ENCODE measurements around the gene PVALEF. TPM values are rescaled to one million over a fixed set of nuclear protein-coding genes. Genes with fewer than 3 reads are reported as not detected.

Gene PVALEF
- total RNA-seq, 6 experiments from 2014 or later: not detected

DNA sequence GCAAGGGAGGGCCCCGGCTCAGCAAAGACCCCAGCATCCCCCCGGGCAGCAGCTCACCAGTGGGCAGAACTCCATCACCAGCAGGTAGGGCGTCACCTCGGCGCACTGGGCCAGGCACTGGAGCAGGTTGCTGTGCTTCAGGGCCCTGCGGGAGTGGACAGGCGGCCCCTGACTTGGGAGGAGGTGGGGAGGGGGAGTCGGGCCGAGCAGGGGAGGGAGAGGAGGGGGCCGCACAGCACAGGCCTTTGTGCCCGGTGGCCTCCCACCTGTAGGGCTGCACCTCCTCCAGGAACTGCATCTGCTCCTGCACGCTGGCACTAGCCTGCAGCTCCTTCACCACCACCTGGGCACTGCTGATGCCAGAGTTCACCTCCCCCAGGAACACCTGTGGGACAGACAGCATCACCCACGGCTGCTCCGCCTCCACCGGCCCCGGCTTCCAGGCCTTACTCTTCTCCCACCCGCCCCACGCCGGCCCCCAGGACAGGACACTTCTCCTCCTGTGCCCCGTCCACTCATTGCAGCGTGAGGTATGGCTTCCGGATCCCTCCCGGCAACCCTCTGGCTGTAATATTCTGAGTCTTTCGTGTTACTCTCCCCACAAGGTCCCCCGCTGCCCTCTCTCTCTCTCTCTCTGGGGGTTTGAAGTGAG lies 37.7 kb upstream of the PVALEF start:
- TF ChIP-seq, protein P1, sequence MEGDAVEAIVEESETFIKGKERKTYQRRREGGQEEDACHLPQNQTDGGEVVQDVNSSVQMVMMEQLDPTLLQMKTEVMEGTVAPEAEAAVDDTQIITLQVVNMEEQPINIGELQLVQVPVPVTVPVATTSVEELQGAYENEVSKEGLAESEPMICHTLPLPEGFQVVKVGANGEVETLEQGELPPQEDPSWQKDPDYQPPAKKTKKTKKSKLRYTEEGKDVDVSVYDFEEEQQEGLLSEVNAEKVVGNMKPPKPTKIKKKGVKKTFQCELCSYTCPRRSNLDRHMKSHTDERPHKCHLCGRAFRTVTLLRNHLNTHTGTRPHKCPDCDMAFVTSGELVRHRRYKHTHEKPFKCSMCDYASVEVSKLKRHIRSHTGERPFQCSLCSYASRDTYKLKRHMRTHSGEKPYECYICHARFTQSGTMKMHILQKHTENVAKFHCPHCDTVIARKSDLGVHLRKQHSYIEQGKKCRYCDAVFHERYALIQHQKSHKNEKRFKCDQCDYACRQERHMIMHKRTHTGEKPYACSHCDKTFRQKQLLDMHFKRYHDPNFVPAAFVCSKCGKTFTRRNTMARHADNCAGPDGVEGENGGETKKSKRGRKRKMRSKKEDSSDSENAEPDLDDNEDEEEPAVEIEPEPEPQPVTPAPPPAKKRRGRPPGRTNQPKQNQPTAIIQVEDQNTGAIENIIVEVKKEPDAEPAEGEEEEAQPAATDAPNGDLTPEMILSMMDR (IDR thresholded peaks at IDR 0.05): no peak
- H3K4me1 Mint-ChIP-seq (ENCODE audit: low read depth): no peaks in the 10 kb centered on the region
- DNase-seq: no peak
- H3K36me3 Mint-ChIP-seq (ENCODE audit: low read depth): no peaks in the 10 kb centered on the region
- no peaks in the 10 kb centered on the region; the same call in 1 of the 2 replicates for H3K27me3 Mint-ChIP-seq (ENCODE audit: insufficient read depth)
- no peaks in the 10 kb centered on the region for H3K9me3 Mint-ChIP-seq
- no peak overlapping the region for H3K4me3 Mint-ChIP-seq
- H3K27ac Mint-ChIP-seq: no peak overlapping the region

DNA sequence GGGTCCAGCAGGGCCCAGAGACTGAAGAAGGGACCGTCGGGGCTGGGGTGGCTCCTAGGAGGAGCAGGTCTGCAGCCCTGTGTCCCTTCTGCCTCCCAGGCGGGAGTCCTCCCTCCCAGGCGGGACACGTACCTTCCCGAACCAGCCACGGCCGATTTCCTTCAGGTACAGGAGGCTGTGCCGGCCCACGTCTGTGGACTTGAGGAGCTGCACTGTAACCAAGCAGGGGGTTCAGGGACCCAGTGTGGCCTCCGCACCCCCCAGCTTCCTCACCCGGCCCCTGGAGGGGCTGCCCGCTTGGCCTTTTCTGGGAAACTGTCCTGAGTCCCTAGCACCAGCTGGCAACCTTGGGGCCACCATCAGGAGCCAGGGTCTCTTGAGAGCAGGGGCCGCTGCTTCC lies 37.0 kb upstream of the PVALEF start:
- H3K4me1 Mint-ChIP-seq (ENCODE audit: low read depth): no peaks in the 10 kb centered on the region
- H3K9me3 Mint-ChIP-seq: no peaks in the 10 kb centered on the region
- TF ChIP-seq, protein P1 (IDR thresholded peaks at IDR 0.05): no peak
- DNase-seq: no peak
- H3K4me3 Mint-ChIP-seq: no peak overlapping the region
- no peaks in the 10 kb centered on the region for H3K36me3 Mint-ChIP-seq (ENCODE audit: low read depth)
- H3K27me3 Mint-ChIP-seq (ENCODE audit: insufficient read depth): no peaks in the 10 kb centered on the region; the same call in 1 of the 2 replicates
- no peak overlapping the region for H3K27ac Mint-ChIP-seq

DNA sequence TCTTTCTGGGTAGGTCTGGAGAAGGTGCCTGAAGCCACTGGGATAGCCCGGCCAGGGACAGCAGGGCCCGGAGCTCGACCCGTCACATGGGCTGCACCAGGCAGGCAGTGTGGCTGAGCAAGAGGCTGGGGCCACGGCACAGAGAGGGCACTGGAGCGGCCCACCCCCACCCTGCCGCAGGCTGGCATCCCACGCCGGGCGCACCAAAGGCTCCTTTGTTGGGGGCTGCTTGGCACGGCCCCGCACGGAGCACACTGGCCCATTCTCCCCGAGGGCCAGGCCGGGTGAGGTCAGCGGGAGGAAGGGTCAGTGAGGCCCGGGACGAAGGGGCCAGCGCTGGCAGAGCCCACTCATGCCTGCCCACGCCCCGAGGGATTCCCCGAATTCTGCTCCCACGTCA lies 36.5 kb upstream of the PVALEF start:
- H3K27ac Mint-ChIP-seq: no peak overlapping the region
- H3K4me3 Mint-ChIP-seq: no peak overlapping the region
- H3K27me3 Mint-ChIP-seq (ENCODE audit: insufficient read depth): no peaks in the 10 kb centered on the region; the same call in 1 of the 2 replicates
- no peaks in the 10 kb centered on the region for H3K4me1 Mint-ChIP-seq (ENCODE audit: low read depth)
- TF ChIP-seq, protein P1 (IDR thresholded peaks at IDR 0.05): no peak
- H3K9me3 Mint-ChIP-seq: no peaks in the 10 kb centered on the region
- no peak for DNase-seq
- no peaks in the 10 kb centered on the region for H3K36me3 Mint-ChIP-seq (ENCODE audit: low read depth)

DNA sequence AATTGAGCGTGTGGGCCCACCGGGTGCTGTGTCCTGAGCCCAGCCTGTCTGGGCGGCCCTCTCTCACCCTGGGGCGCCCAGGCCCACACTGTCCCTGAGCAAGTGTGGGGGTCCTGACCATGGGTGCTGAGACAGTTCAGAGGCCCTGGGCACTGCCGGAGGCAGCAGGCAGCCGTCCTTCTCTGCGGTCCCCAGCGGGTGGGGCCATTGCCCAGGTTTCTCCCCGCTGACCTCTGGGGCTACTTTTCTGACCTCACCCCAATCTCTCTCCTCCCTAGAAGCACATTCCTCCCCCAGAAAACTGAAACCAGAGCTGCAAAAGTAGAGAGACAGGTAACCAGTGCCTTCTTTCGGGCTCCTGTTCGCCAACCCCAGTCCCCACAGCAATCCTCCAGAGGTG lies 36.0 kb upstream of the PVALEF start:
- TF ChIP-seq, protein P1 (IDR thresholded peaks at IDR 0.05): no peak
- H3K36me3 Mint-ChIP-seq (ENCODE audit: low read depth): no peaks in the 10 kb centered on the region
- no peak overlapping the region for H3K27ac Mint-ChIP-seq
- no peaks in the 10 kb centered on the region for H3K9me3 Mint-ChIP-seq
- no peaks in the 10 kb centered on the region; the same call in 1 of the 2 replicates for H3K27me3 Mint-ChIP-seq (ENCODE audit: insufficient read depth)
- no peak for DNase-seq
- H3K4me3 Mint-ChIP-seq: no peak overlapping the region
- H3K4me1 Mint-ChIP-seq (ENCODE audit: low read depth): no peaks in the 10 kb centered on the region

DNA sequence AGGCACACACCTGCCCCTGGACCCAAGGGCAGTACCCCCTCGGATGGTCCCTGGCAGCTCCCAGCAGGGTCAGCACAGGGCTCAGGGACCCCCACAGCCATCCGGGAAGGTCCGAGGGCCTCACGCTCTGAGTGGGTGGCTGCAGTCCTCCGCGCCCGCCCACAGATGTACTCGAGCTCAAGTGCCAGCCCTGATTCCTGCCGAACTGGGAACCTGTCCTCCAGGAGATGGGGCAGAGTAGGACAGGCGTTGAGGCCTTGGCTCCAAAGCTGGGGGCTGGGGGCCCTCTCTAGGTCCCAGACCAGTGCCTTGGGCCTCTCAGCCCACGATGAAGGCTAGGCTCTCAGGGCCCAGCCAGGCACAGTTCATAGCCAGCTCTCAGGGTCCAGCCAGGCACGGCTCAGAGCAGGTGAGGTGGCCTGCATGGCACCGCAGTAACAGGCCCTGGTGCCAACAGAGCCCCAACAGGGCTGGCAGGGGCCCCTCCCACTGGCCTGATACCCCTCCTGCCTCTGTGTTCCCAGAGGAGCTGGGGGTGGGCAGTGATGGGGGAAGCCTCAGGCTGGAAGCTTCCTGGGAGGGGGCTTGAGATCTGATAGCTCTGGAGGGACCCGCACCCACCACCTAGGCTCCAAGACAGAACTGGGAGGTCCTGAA lies 35.5 kb upstream of the PVALEF start:
- Mint-ChIP-seq H3K27me3 (ENCODE audit: insufficient read depth) (peaks cover 2% of the 10 kb centered on the region; the same call in 1 of the 2 replicates), H3K4me1 (ENCODE audit: low read depth) (no peaks in the 10 kb centered on the region)
- TF ChIP-seq, protein P1 (IDR thresholded peaks at IDR 0.05): no peak

More for the DNA sequence above, 35.5 kb upstream of the PVALEF start:
- Mint-ChIP-seq H3K27ac (no peak overlapping the region), H3K4me3 (no peak overlapping the region), H3K9me3 (no peaks in the 10 kb centered on the region), H3K36me3 (ENCODE audit: low read depth) (no peaks in the 10 kb centered on the region)
- no peak for DNase-seq

Data from HFFc6 (cell line).